H1 (cell line): ENCODE results near the gene MYO9B. TPM values are rescaled to one million over a fixed set of nuclear protein-coding genes. Genes with fewer than 3 reads are reported as not detected.

Experiments
- CTCF ChIA-PET: fragments of 300-600 bp; sonication (Branson Sonifier 250); formaldehyde crosslinking; loops from one replicate; lab custom pipeline; 2021; ENCODE audit not compliant: partially characterized antibody; lab: Charles Lee
- POLR2A ChIA-PET: fragments of 300-600 bp; sonication (Branson Sonifier 250); formaldehyde crosslinking; loops from one replicate; lab custom pipeline; 2021; ENCODE audit warnings: inconsistent platforms; ENCODE audit not compliant: partially characterized antibody; lab: Charles Lee
- DNase-seq, 2 experiments: peaks; one replicate each; pipeline versions ENCODE4 v3.0.0 to v3.0.0-alpha.2; 2010 to 2022; ENCODE audit warnings: low spot score in 2 of 2, low read depth in 1 of 2, mixed read lengths in 1 of 2
- FAIRE-seq: peaks from 2 replicates; lab custom pipeline; 2011; peaks lifted over from hg19 to GRCh38; lab: Jason Lieb, UNC
- H2AFZ ChIP-seq: 2 replicates; pipeline ENCODE4 v1.8.1; 2012; ENCODE audit warnings: low read length, inconsistent platforms
- H2AK5ac ChIP-seq: 2 replicates; pipeline ENCODE4 v1.6.1; 2013; ENCODE audit warnings: low read depth, low read length
- H2BK120ac ChIP-seq: replicated peaks from 2 replicates; pipeline ENCODE3; 2013; ENCODE audit warnings: low read depth, low read length, inconsistent platforms
- H2BK12ac ChIP-seq: 2 replicates; pipeline ENCODE4 v1.6.1; 2013; ENCODE audit warnings: low read depth, low read length
- H2BK15ac ChIP-seq: 2 replicates; pipeline ENCODE4 v1.6.1; 2013; ENCODE audit warnings: low read length
- H2BK20ac ChIP-seq: 2 replicates; pipeline ENCODE4 v1.6.1; 2013; ENCODE audit warnings: low read length
- H2BK5ac ChIP-seq: 2 replicates; pipeline ENCODE4 v1.6.1; 2013; ENCODE audit warnings: low read depth, low read length
- H3K14ac ChIP-seq: 2 replicates; pipeline ENCODE4 v1.6.1; 2013; ENCODE audit warnings: inconsistent platforms; ENCODE audit not compliant: insufficient read length
- H3K18ac ChIP-seq: 2 replicates; pipeline ENCODE4 v1.6.1; 2013; ENCODE audit warnings: low read length; ENCODE audit errors: extremely low read depth
- H3K23ac ChIP-seq: 2 replicates; pipeline ENCODE4 v1.6.1; 2013; ENCODE audit warnings: inconsistent platforms; ENCODE audit not compliant: insufficient read length
- H3K23me2 ChIP-seq: 2 replicates; pipeline ENCODE4 v1.6.1; 2013; ENCODE audit warnings: low read depth, low read length
- H3K27ac ChIP-seq: 2 replicates; pipeline ENCODE4 v1.6.1; 2011; ENCODE audit warnings: low read depth, low read length, inconsistent platforms
- H3K27me3 ChIP-seq, 4 experiments: replicated peaks in 1 of 4; 1 replicate in 1 of 4; 2 replicates in 3 of 4; pipeline versions ENCODE4 v1.6.1 to v1.8.1; 2011 to 2013; ENCODE audit warnings: low read length in 3 of 4, mild to moderate bottlenecking in 3 of 4, inconsistent platforms in 2 of 4, mixed read lengths in 2 of 4, moderate library complexity in 1 of 4; ENCODE audit not compliant: control insufficient read depth in 3 of 4, insufficient read depth in 3 of 4; ENCODE audit errors: extremely low read depth in 1 of 4
- H3K36me3 ChIP-seq, 4 experiments: 2 replicates each; pipeline versions ENCODE4 v1.6.1 to v1.8.1; 2011 to 2013; ENCODE audit warnings: mild to moderate bottlenecking in 4 of 4, low read length in 3 of 4, moderate library complexity in 2 of 4, control low read depth in 1 of 4, inconsistent platforms in 1 of 4; ENCODE audit not compliant: insufficient read depth in 4 of 4, control insufficient read depth in 2 of 4
- H3K4ac ChIP-seq: replicated peaks from 2 replicates; pipeline ENCODE3; 2013; ENCODE audit warnings: low read length, low read depth, mixed read lengths, inconsistent platforms; ENCODE audit not compliant: insufficient read length
- H3K4me1 ChIP-seq, 4 experiments: replicated peaks in 1 of 4; 1 replicate in 1 of 4; 2 replicates in 3 of 4; pipeline versions ENCODE4 v1.6.1 to v1.8.1; 2011 to 2013; ENCODE audit warnings: low read length in 3 of 4, inconsistent platforms in 2 of 4, mixed read lengths in 1 of 4; ENCODE audit not compliant: insufficient read depth in 4 of 4, control insufficient read depth in 3 of 4
- H3K4me2 ChIP-seq, 2 experiments: 2 replicates each; pipeline versions ENCODE4 v1.6.1 to v1.8.1; 2011 to 2013; ENCODE audit warnings: low read depth in 2 of 2, low read length in 2 of 2, control low read depth in 1 of 2, inconsistent platforms in 1 of 2, mild to moderate bottlenecking in 1 of 2; ENCODE audit not compliant: insufficient read depth in 1 of 2
- H3K4me3 ChIP-seq, 4 experiments: fragments of 200-600, 300-600 bp in 1 of 4; sonication (generic), shearing (Covaris generic), sonication (Bioruptor Twin) in 1 of 4; 2 replicates each; pipeline versions ENCODE4 v1.5.1 to v1.8.1; 2011 to 2016; ENCODE audit warnings: low read length in 4 of 4, low read depth in 3 of 4, control low read depth in 2 of 4, inconsistent platforms in 2 of 4, mild to moderate bottlenecking in 2 of 4, mixed read lengths in 1 of 4, moderate library complexity in 1 of 4; ENCODE audit not compliant: insufficient read depth in 2 of 4; ENCODE audit errors: extremely low read depth in 1 of 4
- H3K56ac ChIP-seq: replicated peaks from 2 replicates; pipeline ENCODE3; 2013; ENCODE audit warnings: low read depth, mild to moderate bottlenecking, mixed read lengths, low read length, inconsistent platforms; ENCODE audit not compliant: insufficient read length
- H3K79me1 ChIP-seq: 2 replicates; pipeline ENCODE4 v1.6.1; 2013; ENCODE audit warnings: low read depth, low read length, control low read depth
- H3K79me2 ChIP-seq, 2 experiments: 2 replicates each; pipeline versions ENCODE4 v1.6.1 to v1.8.1; 2012 to 2013; ENCODE audit warnings: low read length in 2 of 2, mild to moderate bottlenecking in 2 of 2, inconsistent platforms in 1 of 2; ENCODE audit not compliant: insufficient read depth in 2 of 2, control insufficient read depth in 1 of 2
- H3K9ac ChIP-seq, 4 experiments: replicated peaks in 1 of 4; 1 replicate in 1 of 4; 2 replicates in 3 of 4; pipeline versions ENCODE4 v1.6.1 to v1.8.1; 2011 to 2013; ENCODE audit warnings: low read depth in 3 of 4, low read length in 3 of 4, control low read depth in 2 of 4, mild to moderate bottlenecking in 2 of 4, moderate library complexity in 2 of 4, inconsistent platforms in 1 of 4; ENCODE audit errors: extremely low read depth in 1 of 4
- H3K9me3 ChIP-seq, 2 experiments: 2 replicates each; pipeline versions ENCODE4 v1.6.1 to v1.8.1; 2012 to 2013; ENCODE audit warnings: mild to moderate bottlenecking in 2 of 2, moderate library complexity in 2 of 2, control low read depth in 1 of 2, inconsistent platforms in 1 of 2, low read depth in 1 of 2, low read length in 1 of 2, mixed read lengths in 1 of 2; ENCODE audit not compliant: insufficient read depth in 2 of 2
- H4K20me1 ChIP-seq, 2 experiments: replicated peaks in 1 of 2; 2 replicates each; pipeline versions ENCODE3 to v1.8.1; 2011 to 2013; ENCODE audit warnings: inconsistent platforms in 2 of 2, low read length in 2 of 2, mild to moderate bottlenecking in 1 of 2; ENCODE audit not compliant: insufficient read depth in 2 of 2, control insufficient read depth in 1 of 2
- H4K5ac ChIP-seq: 2 replicates; pipeline ENCODE4 v1.6.1; 2013; ENCODE audit warnings: low read length, low read depth, mixed read lengths, inconsistent platforms; ENCODE audit not compliant: insufficient read length
- H4K8ac ChIP-seq: 2 replicates; pipeline ENCODE4 v1.8.0; 2013; ENCODE audit warnings: mild to moderate bottlenecking, moderate library complexity, low read length, inconsistent platforms; ENCODE audit not compliant: insufficient read depth; ENCODE audit errors: extremely low read depth
- H4K91ac ChIP-seq: replicated peaks from 2 replicates; pipeline ENCODE3; 2013; ENCODE audit warnings: low read length, mixed read lengths, inconsistent platforms; ENCODE audit not compliant: insufficient read length
- BCL11A ChIP-seq, 2 experiments: IDR thresholded peaks; one replicate each; pipeline ENCODE4 v1.6.1; 2011; ENCODE audit warnings: low read depth in 2 of 2, low read length in 2 of 2, mild to moderate bottlenecking in 2 of 2
- RNF2 ChIP-seq: fragments of 200-900, 300-1000 bp; sonication (generic); IDR thresholded peaks from 2 replicates; pipeline ENCODE4 v1.7.1; 2016; ENCODE audit warnings: borderline replicate concordance, low read depth, mild to moderate bottlenecking, antibody characterized with exemption, low read length; ENCODE audit not compliant: poor library complexity, severe bottlenecking; ENCODE audit errors: missing control alignments
- SAP30 ChIP-seq: fragments of 300-600 bp; sonication (generic); IDR thresholded peaks from 2 replicates; pipeline ENCODE4 v1.7.1; 2012; ENCODE audit warnings: low read length, moderate library complexity, mild to moderate bottlenecking, inconsistent platforms; ENCODE audit not compliant: insufficient read depth, insufficient replicate concordance
- WGBS, 2 experiments: shearing (Covaris generic) in 1 of 2; methylation state at CpG; one replicate each; pipeline versions ENCODE4 v1.1.6 to v1.1.7; 2013 to 2015; ENCODE audit warnings: low lambda C conversion rate in 2 of 2, mixed read lengths in 2 of 2, inconsistent platforms in 1 of 2, low coverage in 1 of 2, missing lambda C conversion rate in 1 of 2; ENCODE audit not compliant: insufficient replicate concordance in 2 of 2, insufficient coverage in 1 of 2, insufficient read length in 1 of 2; ENCODE audit errors: extremely low coverage in 1 of 2, missing lambda C conversion rate in 1 of 2; 5-methylcytosine and 5-hydroxymethylcytosine counted together
- polyA plus RNA-seq, 7 experiments: library from polyadenylated mRNA; depleted of rRNA in 3 of 7; stranded (reverse) in 5 of 7; unstranded in 2 of 7; fragments of >200 nt in 5 of 7; fragments of 200-250 nt in 2 of 7; gene quantifications; 1 replicate in 5 of 7; 2 replicates in 1 of 7; 4 replicates in 1 of 7; pipeline versions ENCODE4 v1.2.1 to v1.2.3, GENCODE V29; 2011 to 2013; ENCODE audit warnings: missing spikeins in 2 of 7, mixed read lengths in 2 of 7
- total RNA-seq: library from RNA; stranded (reverse); fragmentation: NEBNext Ultra II Directional; extraction: Animal tissue kit (Norgen Biotek cat#: 25700); gene quantifications from 2 replicates; pipeline ENCODE4 v1.2.1, GENCODE V29; 2021
- TF ChIP-seq, protein P1 (sequence below): IDR thresholded peaks from 2 replicates; pipeline ENCODE4 v1.6.1; 2011; ENCODE audit warnings: low read depth, mild to moderate bottlenecking, low read length; ENCODE audit not compliant: insufficient read depth

MYO9B gene
- total and polyA plus RNA-seq, 2 of the 8 experiments (the other 6 are each of a cell fraction or from before 2014, with no cell fraction given) = 27.6 to 77.1 TPM

GRCh38 chr19:17240826-17241399 lies 165.3 kb downstream of the MYO9B start:
- Histone ChIP-seq H3K79me2 (peaks cover 26 to 54% of the 10 kb centered on the region in 2 experiments; a peak in 3 of 4 replicates), H2BK15ac (no peak overlapping the region; the same call in 1 of the 2 replicates), H4K8ac (no peak overlapping the region), H3K4me1 (peaks cover 6 to 18% (median 13%) of the 10 kb centered on the region in 4 experiments), H3K56ac (no peak overlapping the region), H3K18ac (no peak overlapping the region), H2AFZ (no peak overlapping the region), H2BK5ac (0 out of 2 replicates have a peak overlapping the region, but pooled peaks have one; percentile 16), H3K27ac (no peak overlapping the region), H4K5ac (no peak overlapping the region), H3K9ac (no peak overlapping the region), H2AK5ac (no peak overlapping the region), H3K23me2 (peaks cover 2% of the 10 kb centered on the region; the same call in 1 of the 2 replicates), H3K36me3 (peaks cover 0 to 17% (median 3%) of the 10 kb centered on the region in 4 experiments; a peak in 4 of 8 replicates), H3K4me2 (no peak overlapping the region), H3K4me3 (no peak overlapping the region), H3K79me1 (peaks cover 14% of the 10 kb centered on the region), H3K4ac (no peak overlapping the region), H2BK120ac (no peak overlapping the region), H2BK20ac (no peak overlapping the region), H3K14ac (no peak overlapping the region), H3K9me3 (no peaks in the 10 kb centered on the region), H4K20me1 (peaks cover 13 to 15% of the 10 kb centered on the region in 2 experiments), H3K23ac (no peak overlapping the region), H4K91ac (no peak overlapping the region), H2BK12ac (no peak overlapping the region), H3K27me3 (no peaks in the 10 kb centered on the region)
- 93% methylated on average over 6 of the region's 6 CpGs; no CpG with 5 or more reads in 1 of the 2 experiments for WGBS, 2 experiments
- no peak for FAIRE-seq
- ChIA-PET POLR2A (interaction anchor here (0.8 to 6.4 kb wide), 8 partner anchors 10 to 54 kb away, joined by 3 to 118 read pairs (median 4); partner anchors contain the start of genes ANKLE1, BABAM1 and OCEL1), CTCF (interaction anchor here (0.6 to 1.5 kb wide), 5 partner anchors 15 to 75 kb away, joined by 3 to 6 read pairs (median 3); partner anchors contain the start of gene USHBP1)
- no peak for DNase-seq
- TF ChIP-seq RNF2 (no peak), SAP30 (no peak), BCL11A (IDR thresholded peaks at IDR 0.05; ENCODE audit: low read depth in 2 of 2, low read length in 2 of 2) (no peak)
- TF ChIP-seq, protein P1, sequence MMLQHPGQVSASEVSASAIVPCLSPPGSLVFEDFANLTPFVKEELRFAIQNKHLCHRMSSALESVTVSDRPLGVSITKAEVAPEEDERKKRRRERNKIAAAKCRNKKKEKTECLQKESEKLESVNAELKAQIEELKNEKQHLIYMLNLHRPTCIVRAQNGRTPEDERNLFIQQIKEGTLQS = no peak
